T-helper 1 cell (primary cell): ENCODE data around the gene AP3D1.
A peak's percentile ranks its signal among the peaks of the same experiment; 100 is the strongest.

Source experiments
- DNase-seq, 5 donors: peaks; one replicate each; pipeline ENCODE4 v3.0.0-alpha.2; 2012 to 2020

AP3D1 gene

DNA sequence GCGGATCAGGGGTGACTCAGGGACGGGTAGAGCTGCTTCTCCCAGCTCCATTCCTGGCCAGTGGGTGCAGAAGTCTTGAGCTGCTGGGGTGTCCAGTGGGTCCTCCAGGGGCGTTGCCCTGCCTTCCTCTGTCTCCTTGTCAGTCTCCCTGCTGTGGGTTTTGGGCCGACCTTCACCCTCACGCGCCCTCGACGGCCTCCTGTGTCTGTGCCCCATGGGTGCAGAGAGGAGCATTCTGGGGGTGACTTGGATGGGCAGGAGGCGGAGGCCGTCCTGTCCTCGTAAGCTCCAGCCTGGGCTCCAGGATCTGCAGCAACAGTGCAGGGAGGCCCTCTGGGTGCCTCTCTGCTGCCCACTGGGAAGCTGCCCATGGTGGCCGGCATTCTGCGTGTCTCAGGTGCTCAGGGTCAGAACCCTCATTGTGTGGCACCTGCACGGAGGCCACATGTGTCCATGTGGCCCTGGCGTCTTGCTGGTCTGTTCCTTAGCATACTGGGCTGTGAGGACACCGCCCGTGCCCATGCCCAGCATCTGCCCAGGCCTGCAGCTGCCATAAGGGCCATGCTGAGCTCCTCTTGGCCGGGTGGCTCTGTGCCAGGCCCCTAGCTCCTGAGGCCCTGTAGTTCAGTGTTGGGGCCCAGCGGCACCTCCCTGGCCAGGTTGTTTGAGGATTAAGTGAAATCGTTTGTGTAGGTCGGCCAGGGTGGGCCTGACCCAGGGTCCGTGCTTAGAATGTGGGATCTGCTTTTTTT lies 29.7 kb upstream of the AP3D1 start:
- no peak for DNase-seq

GRCh38 chr19:2180114-2180513 lies 28.7 kb upstream of the AP3D1 start:
- DNase-seq, result no peak

DNA sequence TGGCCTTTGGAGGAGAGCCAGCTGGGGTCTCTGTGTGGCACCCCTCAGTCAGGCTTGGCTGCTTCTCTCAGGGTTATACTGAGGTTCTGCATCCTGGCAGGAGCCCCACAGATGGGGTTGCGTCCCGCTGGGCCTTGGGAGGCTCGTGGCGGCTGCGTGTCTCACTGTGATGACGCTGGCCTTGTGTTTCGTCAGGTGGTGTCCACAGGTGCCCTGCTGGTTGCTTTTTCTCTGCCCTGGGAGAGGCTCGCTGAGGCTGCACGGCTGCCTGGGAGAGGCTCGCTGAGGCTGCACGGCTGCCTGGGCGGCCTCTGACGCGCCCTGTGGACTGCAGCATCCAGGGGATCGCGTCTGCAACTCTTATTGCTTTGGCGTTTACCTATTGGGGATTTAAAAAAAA lies 27.7 kb upstream of the AP3D1 start:
- DNase-seq, result no peak

DNA sequence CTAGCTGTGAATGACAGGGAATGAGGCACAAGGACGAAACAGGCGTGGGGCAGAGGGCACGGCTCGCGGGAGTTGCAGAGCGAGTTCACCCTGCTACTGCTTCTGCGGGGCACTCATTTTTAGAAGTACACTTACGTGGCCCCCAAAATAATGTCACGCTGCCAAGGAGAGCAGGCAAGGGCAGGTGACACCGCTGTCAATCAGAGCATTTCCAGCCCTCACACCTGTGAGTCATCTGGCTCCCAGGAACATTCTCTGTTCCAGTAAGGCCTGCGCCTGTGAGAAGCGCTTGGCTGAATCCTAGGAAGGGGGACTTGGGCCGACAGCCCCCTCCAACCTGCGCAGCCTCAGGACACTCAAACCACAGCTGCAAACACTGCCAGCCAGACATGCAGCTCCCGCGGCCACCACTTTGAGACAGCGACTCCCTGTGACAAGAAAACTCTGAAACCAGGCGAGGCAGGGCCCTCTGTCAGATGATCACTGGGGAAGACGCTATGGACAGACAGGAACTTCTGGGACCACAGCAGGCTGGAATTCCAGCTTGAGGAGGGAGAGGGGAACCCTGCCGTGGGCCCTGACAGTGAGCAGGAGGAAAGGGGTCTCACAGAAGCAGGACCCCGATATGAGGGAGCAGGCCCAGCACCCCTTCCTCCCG lies 25.1 kb upstream of the AP3D1 start:
- no peak for DNase-seq

DNA sequence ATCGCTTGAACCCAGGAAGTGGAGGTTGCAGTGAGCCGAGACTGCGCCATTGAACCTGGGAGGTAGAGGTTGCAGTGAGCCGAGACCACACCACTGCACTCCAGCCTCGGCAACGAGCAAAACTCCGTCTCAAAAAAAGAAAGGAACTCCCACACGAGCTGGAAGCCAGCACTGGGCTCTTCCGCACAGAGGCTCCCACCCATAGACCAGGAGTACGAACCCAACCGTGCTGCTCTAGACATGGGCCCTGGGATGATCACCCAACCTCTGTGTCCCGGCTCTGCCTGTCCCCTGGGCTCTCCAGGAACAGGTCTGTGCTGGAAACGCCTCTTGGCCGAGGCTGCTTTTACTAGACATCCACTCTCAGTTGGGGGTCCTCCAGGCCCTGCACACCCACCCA lies 24.4 kb upstream of the AP3D1 start:
- no peak for DNase-seq

DNA sequence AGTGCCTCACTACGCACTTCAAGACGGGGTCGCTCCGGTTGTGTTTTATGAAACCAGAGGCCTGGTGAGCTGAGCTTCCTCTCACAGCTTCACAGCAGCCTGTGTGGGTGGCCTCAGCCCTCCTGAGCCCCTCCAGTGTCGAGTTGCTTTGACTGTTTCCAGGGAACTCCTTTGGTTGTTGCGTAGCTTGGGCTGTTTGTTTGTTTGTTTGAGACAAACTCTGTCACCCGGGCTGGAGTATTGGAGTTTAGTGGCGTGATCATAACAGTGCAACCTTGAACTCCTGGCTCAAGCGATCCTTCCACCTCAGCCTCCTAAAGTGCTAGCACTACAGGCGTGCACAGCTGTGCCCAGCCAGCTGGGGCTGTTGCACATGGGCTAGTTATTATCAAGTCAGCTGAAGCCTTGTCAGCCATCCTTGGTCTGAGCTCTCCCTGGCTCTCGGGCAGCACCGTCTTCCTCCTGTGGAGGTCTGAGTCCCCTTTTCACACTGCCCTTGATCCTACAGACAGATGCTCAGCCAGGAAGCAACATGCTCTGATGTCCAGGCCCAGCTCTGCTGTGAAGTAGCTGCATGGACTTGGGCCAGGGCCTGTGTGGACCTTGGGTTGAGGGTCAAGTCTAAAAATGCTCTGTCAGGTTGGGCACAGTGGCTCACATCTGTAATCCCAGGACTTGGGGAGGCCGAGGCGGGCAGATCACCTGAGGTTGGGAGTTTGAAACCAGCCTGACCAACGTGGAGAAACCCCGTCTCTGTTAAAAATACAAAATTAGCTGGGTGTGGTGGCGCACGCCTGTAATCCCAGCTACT lies 22.6 kb upstream of the AP3D1 start:
- DNase-seq, result no peak

DNA sequence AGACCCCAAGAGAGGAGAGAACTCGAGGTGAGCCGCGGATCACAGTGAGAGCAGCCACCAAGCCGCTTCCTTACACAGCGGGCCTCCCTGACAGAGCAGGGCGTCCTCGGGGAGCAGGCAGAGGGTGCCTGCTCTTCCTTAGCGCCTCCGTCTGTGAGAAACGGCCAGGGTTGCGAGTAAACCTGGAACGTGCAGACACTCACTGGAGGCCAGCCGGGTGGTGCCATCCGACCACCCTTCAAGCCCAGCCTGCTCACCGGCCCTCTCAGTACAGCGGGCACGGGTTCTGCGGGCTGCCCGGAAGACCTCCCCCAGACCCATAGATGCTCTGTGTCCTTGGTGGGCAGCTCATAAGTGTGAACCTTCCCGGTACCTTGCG lies 22.0 kb upstream of the AP3D1 start:
- no peak for DNase-seq

DNA sequence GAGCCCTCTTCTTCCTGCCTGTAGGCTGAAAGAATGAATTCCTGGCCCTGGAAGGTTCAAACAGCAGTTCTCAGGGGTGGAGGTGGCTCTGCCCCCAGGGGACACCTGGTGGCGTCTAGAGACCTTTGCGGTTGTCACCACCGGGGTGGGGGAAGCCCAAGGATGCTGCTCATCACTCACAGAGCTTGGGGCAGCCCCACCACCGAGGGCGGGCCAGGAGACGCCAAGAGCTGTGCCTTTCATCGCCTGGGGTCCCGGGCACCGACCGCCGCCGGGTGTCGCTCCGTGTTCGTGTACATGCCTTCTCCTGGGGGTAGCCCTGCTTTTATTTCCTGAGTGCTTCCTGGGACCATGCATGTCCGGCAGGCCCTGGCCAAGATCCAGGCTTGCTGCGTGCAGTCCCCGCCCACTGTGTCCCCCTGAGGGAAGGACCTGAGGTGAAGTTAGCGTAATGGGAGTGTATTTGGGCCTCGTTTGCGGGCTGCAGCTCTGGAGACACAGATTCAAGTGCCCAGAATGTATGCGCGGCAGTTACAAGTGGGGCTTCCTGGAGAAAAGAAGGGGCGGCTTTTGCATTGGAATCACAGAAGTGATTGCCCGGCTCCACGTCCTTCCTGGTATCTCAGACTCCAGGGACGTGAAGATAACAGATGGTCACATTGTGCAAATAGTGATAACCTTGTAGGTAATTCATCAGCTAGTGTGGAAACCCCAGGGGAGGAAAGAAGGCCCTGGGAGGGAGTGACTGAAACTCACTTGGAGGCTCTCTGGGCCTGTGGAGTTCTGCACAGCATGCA lies 20.2 kb upstream of the AP3D1 start:
- peak; percentile 47 to 70 (median 65) for DNase-seq

- DNase-seq, result no peak
Measured at GRCh38 chr19:2170987-2171348, 19.6 kb upstream of the AP3D1 start.

DNA sequence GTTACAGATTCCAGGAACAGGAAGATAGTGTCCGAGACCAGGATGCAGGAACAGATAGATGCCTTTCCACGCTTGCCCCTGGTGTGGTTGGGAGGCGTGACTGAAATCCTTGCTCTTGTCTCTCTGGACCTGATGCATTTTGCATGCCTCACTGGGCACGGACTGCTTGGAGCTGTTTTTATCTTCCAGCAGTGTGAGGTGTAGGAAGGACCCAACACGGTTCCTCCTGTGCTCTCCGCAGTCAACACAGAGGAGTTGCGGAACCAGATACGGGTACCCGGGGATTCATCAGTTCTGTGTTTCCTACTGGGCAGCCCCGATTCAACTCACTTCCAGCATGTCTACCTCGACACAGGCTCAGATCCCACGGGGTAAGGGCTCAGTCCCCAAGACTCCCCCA lies 18.9 kb upstream of the AP3D1 start:
- DNase-seq, result no peak

DNA sequence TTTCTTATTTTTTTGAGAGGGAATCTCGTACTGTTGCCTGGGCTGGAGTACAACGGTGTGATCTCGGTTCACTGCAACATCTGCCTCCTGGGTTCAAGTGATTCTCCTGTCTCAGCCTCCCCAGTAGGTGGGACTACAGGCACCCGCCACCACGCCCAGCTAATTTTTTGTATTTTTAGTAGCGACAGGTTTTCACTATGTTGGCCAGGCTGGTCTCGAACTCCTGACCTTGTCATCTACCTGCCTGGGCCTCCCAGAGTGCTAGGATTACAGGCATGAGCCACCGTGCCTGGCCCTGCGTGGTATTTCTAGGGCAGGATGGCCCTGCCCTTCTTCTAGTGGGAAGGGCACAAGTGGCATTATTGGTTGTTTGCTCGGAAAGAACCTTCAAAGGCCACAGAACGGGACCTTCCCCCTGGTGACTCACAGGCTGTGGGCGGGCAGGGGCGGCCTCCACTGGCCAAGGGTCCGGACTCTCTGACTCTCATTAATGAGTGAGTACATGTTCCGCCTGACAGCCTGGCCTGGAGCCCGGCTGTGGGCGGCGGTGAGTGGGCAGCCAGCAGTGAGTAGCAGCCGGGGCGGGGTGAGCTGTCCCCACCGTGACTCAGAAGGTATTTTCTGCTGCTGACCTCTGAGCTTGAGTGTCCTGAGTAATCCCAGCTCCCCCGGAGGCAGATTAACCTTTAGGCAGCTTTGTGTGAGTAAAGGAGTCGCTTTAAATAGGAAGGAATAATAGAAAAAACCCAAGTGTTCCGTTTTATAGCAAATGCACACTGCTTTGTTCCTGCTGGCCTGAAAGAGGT lies 17.5 kb upstream of the AP3D1 start:
- DNase-seq, result peak in 1 of 5 donors; percentile 38

DNA sequence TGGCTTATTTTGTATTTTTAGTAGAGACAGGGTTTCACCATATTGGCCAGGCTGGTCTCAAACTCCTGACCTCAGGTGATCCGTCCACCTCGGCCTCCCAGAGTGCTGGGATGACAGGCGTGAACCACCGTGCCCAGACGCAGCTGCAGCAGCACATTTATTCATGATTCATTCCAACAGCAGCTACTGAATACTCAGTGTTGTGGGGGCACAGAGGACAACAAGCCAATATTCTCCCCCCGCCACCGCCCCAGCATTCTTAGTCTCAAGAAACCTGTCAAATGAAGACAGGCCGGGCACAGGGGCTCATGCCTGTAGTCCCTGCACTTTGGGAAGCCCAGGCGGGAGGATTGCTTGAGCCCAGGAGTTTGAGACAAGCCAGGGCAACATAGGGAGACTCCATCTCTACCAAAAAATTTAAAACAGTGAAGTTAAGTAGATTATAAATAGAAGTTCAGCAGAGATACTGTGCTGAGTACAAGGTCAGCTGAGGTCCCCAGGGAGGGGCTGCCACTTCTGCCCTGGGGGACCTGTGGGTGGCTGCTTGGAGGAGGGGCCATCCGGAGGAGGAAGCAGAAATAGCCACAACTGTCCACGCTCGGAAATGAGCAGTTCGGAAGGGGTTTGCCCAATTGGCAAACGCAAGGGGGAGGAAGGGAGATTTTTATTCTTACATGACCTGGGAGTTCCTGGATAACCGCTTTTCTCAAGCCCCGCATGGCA lies 16.7 kb upstream of the AP3D1 start:
- no peak for DNase-seq

GRCh38 chr19:2166741-2167738 lies 15.7 kb upstream of the AP3D1 start:
- DNase-seq, result no peak

GRCh38 chr19:2164020-2164998 lies 12.9 kb upstream of the AP3D1 start:
- no peak for DNase-seq

DNA sequence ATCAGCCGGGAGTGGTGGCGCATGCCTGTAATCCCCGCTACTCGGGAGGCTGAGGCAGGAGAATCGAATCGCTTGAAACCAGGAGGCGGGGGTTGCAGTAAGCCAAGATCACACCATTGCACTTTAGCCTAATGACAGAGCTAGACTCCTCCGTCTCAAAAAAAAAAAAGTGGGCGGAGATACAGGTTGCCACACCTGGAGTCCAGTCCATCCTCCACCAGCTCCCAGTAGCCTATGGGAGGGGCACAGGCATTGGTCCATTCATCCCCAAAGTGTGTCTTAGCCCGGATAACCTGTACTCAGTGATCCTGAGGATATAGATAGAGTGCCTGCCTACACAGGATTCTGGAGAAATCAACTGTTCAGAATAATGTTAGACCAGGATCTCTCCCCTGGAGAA lies 9.0 kb upstream of the AP3D1 start:
- no peak for DNase-seq

DNA sequence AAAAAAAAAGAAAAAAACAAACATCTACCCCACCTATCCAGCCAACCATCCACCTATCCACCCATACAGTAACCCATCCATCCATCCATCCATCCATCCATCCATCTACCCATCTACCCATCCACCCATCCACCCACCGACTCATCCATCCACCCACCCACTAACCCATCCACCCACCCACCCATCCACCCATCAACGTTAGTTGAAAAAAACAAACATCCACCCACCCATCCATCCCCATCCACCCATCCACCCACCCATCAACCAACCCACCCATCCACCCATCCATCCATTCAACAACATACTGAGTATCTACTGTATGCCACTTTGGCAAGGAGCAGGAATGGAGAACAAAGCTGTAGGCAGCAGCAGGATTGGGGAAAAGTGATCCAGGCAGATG lies 6.1 kb upstream of the AP3D1 start:
- DNase-seq, result no peak

DNA sequence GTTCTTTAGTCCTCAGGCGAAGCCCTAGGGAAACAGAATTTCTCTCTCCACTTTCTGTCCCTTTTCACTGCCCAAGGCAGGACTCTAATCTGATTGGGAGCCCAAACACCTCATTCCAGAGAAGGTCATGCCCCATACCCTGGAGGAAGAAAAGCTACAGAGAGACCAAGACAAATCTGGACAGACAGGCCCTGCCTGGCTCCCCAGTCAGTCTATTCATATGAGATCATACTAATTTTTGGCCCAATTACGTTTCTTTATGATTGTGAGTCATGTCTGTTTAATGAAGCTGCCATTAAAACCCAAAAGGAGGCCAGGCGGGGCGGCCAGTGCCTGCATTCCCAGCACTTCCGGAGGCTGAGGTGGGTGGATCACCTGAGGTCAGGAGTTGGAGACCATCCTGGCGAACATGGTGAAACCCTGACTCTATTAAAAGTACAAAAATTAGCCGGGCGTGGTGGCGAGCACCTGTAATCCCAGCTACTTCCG lies 3.3 kb upstream of the AP3D1 start:
- DNase-seq, result no peak

GRCh38 chr19:2150794-2151338 lies 500 bp downstream of the AP3D1 start:
- no peak for DNase-seq
